GM20000 (cell line): ENCODE measurements around the gene FMO2.

Source experiments
- DNase-seq: peaks from one replicate; pipeline ENCODE4 v3.0.0; 2012; ENCODE audit warnings: low spot score
- CTCF ChIP-seq: IDR thresholded peaks from 2 replicates; pipeline ENCODE4 v1.5.1; 2012; ENCODE audit warnings: mild to moderate bottlenecking, control low read depth; ENCODE audit errors: extremely low read depth, missing control alignments

FMO2 gene

GRCh38 chr1:171174560-171175294, 10.4 kb upstream of the FMO2 start:
- TF ChIP-seq CTCF: no peak
- no peak for DNase-seq

DNA sequence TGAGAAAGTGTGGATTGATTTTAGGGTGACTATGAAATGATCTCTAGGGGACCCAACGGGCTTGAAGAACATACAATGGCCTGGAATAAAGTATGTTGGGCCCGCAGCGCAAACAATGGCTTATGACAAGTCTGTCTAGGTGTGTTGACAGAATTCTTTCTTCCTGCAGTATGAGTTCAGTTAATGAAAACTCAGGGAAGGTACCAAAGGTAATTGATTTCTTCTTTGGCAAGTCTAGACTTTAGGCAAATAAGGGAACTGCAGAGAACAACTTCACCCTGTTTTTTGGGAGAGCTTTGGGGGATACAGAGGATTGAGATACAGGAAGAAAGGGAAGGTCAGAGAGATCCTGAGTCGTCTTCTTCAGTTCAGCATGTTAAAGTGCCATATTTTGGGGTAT, 7.8 kb upstream of the FMO2 start:
- no peak for DNase-seq
- no peak for TF ChIP-seq CTCF

GRCh38 chr1:171179318-171180227, 5.5 kb upstream of the FMO2 start:
- TF ChIP-seq CTCF: no peak

DNA sequence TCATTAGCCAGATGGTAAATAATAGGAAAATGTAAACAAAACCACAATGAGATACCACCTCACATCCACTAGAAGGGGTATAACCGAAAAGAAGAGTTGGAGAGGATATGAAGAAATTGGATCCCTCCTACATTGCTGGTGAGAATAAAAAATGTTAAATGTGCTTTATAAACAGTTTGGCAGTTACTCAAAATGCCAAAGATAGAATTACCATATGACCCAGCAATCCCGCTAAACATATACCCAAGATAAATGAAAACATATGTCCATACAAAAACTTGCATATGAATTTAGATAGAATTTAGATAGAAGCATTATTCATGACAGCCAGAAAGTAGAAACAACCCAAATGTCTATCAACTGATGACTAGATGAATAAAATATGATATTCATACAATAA, 4.4 kb upstream of the FMO2 start:
- no peak for DNase-seq
- TF ChIP-seq CTCF: no peak

More at GRCh38 chr1:171179318-171180227, 5.5 kb upstream of the FMO2 start:
- no peak for DNase-seq

DNA sequence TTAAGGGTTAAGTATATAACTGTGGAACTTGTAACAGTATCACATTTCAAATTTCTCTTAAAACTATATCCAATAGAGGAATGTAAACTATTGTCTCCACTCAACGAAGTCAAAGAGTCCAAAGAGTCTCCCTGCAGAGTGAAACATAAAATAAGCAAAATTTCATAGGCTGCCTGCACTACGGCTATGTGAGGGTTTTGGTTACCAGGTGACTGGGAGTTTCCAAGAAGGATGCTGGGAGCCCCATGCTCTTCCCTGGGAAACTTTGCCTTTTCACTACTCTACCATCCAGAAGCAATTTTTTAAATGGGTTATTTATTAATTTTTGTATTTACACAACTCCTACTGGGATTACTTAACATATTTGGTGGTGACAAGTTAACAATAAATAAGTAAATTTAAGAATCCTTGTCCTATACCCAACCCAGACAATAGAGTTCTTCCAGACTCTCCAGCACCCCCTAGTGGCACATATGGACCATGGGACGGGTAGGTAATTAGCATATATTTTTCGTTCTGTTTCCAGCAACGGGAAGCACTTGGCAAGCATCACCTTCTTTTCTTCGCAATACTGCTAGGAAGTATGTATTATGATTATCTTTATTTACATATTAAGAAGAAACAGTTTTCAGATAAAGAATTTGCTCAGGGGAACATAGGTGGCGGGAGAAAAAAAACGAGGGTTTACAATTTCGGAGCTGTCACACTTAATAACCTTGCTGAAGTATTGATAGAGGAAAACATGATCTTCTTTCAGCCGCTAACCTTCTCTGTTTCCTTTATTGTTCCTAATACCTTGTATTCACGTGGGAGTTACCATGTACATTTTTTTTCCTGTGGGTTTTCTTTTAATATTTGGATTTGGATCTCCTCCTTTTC, 3.5 kb downstream of the FMO2 start:
- peak; percentile 89 for TF ChIP-seq CTCF
- DNase-seq: peak; percentile 61

DNA sequence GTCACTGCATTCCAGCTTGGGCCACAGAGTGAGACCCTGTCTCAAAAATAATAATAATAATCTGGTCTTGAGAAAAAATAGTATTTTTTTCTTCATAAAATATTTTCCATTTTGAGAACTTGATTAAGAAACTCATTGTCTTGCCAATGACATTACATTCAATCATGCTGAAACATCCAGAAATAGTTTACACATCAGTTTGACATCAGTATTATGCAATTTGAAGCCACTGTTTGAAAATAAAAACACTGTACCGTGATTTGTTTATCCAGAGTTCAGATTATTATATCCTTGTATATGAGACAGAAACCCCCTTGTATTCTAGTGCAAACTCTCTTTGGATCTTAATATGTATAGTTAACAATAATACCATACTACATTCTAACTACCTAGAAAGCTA, 6.9 kb downstream of the FMO2 start:
- DNase-seq: no peak
- no peak for TF ChIP-seq CTCF
